ACC112 (cell line): ENCODE results near the gene GDF15.
"Not testable (repeated sequence)": the region's sequence is repeated elsewhere in the genome, so short reads cannot be mapped to it uniquely, and the experiment has no call there.

Experiments
- H2AFZ ChIP-seq: fragments of 200-600 bp; sonication (generic); one replicate; pipeline ENCODE4 v1.6.0; 2017; ENCODE audit warnings: antibody characterized with exemption, low read length; ENCODE audit not compliant: unreplicated experiment
- H3K27ac ChIP-seq: fragments of 200-600 bp; sonication (generic); 2 replicates; pipeline ENCODE4 v1.5.1; 2014; ENCODE audit warnings: low read depth, mild to moderate bottlenecking, antibody characterized with exemption, low read length, moderate library complexity
- H3K27me3 ChIP-seq: fragments of 200-600 bp; sonication (generic); 2 replicates; pipeline ENCODE4 v1.6.1; 2014; ENCODE audit warnings: mild to moderate bottlenecking, antibody characterized with exemption, low read length, moderate library complexity, mixed read lengths; ENCODE audit not compliant: insufficient read depth
- H3K36me3 ChIP-seq: fragments of 200-600 bp; sonication (generic); 2 replicates; pipeline ENCODE4 v1.6.1; 2016; ENCODE audit warnings: mild to moderate bottlenecking, antibody characterized with exemption, low read length, moderate library complexity, mixed read lengths; ENCODE audit not compliant: insufficient read depth
- H3K4me1 ChIP-seq: fragments of 200-600 bp; sonication (generic); one replicate; pipeline ENCODE4 v1.6.1; 2016; ENCODE audit warnings: low read length, mixed read lengths; ENCODE audit not compliant: insufficient read depth, unreplicated experiment, control insufficient read depth
- H3K4me3 ChIP-seq: fragments of 200-600 bp; sonication (generic); 2 replicates; pipeline ENCODE4 v1.5.1; 2014; ENCODE audit warnings: mild to moderate bottlenecking, low read depth, low read length
- H3K79me2 ChIP-seq: fragments of 200-600 bp; sonication (generic); one replicate; pipeline ENCODE4 v1.6.0; 2016; ENCODE audit warnings: low read length; ENCODE audit not compliant: control insufficient read depth, unreplicated experiment, insufficient read depth

Gene GDF15

GRCh38 chr19:18348171-18348570 lies 37.8 kb upstream of the GDF15 start:
- Histone ChIP-seq H3K79me2 (no peaks in the 10 kb centered on the region), H3K27ac (no peak overlapping the region), H3K36me3 (no peaks in the 10 kb centered on the region), H2AFZ (no peak overlapping the region), H3K4me1 (no peaks in the 10 kb centered on the region), H3K4me3 (no peak overlapping the region), H3K27me3 (no peaks in the 10 kb centered on the region)

DNA sequence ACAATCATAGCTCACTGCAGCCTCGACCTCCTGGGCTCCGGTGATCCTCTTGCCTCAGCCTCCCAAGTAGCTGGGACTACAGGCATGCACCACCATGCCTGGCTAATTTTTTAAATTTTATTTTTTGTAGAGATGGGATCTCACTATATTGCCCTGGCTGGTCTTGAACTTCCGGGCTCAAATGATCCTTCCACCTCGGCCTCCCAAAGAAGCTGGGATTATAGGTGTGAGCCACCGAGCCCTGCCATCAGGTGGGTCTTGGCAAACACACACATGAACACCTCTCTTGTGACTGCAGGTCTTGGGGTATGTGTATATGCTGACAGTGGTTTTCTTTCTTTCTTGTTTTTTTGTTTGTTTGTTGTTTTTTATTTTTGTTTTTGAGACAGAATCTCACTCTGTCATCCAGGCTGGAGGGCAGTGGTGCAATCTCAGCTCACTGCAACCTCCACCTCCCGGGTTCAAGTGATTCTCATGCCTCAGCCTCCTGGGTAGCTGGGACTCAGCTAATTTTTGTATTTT lies 37.1 kb upstream of the GDF15 start:
- not testable (repeated sequence) for H3K36me3 ChIP-seq, H3K27ac ChIP-seq, H3K79me2 ChIP-seq, H3K4me3 ChIP-seq, H3K27me3 ChIP-seq, H3K4me1 ChIP-seq, H2AFZ ChIP-seq

DNA sequence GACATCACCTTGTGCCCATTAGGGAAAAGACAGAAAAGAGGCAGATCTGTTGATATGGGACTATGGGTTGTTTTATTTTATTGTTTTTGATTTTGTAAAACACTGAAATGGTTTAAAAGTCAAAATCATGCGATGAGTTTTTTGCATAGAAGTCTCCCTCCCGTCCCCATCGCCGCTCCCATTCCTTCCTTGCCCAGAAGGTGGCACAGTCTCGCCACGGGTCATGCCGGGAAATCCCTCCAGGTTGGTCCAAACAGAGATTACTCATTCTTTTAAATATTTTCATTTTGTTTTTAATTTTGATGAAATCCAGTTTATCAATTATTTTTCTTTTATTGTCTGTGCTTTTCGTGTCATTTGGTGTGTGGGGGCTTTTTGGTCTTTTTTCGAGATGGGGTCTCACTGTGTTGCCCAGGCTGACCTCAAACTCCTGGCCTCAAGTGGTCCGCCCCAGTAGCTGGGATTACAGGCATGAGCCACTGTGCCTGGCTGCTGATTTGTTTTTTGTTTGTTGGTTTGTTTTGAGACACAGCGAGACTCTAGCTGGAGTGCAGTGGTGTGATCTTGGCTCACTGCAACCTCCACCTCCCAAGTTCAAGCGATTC lies 36.3 kb upstream of the GDF15 start:
- H2AFZ ChIP-seq, result no peak overlapping the region
- H3K36me3 ChIP-seq, result no peaks in the 10 kb centered on the region
- H3K79me2 ChIP-seq, result no peaks in the 10 kb centered on the region
- no peak overlapping the region for H3K4me3 ChIP-seq
- H3K4me1 ChIP-seq, result no peaks in the 10 kb centered on the region
- H3K27ac ChIP-seq, result no peak overlapping the region
- H3K27me3 ChIP-seq, result no peaks in the 10 kb centered on the region

GRCh38 chr19:18350490-18350889 lies 35.5 kb upstream of the GDF15 start:
- no peaks in the 10 kb centered on the region for H3K27me3 ChIP-seq
- H3K79me2 ChIP-seq, result no peaks in the 10 kb centered on the region
- no peak overlapping the region for H3K4me3 ChIP-seq
- no peak overlapping the region for H3K27ac ChIP-seq
- H3K36me3 ChIP-seq, result no peaks in the 10 kb centered on the region
- H2AFZ ChIP-seq, result no peak overlapping the region
- H3K4me1 ChIP-seq, result no peaks in the 10 kb centered on the region

GRCh38 chr19:18351544-18351943 lies 34.4 kb upstream of the GDF15 start:
- Histone ChIP-seq H3K79me2 (no peaks in the 10 kb centered on the region), H3K27me3 (no peaks in the 10 kb centered on the region), H3K27ac (no peak overlapping the region), H3K36me3 (no peaks in the 10 kb centered on the region), H2AFZ (no peak overlapping the region), H3K4me3 (no peak overlapping the region), H3K4me1 (no peaks in the 10 kb centered on the region)

- no peaks in the 10 kb centered on the region for H3K79me2 ChIP-seq
- H3K27me3 ChIP-seq, result no peaks in the 10 kb centered on the region
- no peak overlapping the region for H2AFZ ChIP-seq
- H3K4me3 ChIP-seq, result no peak overlapping the region
- no peaks in the 10 kb centered on the region for H3K4me1 ChIP-seq
- H3K36me3 ChIP-seq, result no peaks in the 10 kb centered on the region; the same call in 1 of the 2 replicates
- H3K27ac ChIP-seq, result no peak overlapping the region
These were observed 32.5 kb upstream of the GDF15 start for GRCh38 chr19:18353378-18354005.

DNA sequence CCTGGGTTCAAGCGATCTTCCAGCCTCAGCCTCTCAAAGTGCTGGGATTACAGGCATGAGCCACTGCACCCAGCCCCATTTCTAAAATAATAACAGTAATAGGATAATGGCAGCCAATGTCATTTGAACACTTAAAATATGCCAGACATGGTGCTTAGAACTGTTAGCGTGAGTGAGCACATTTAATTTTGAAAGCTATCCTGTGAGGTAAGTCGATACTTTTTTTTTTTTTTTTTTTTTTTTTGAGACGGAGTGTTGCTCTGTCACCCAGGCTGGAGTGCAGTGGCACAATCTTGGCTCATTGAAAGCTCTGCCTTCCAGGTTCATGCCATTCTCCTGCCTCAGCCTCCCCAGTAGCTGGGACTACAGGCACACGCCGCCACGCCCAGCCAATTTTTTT lies 31.2 kb upstream of the GDF15 start:
- not testable (repeated sequence) for H3K79me2 ChIP-seq, H3K36me3 ChIP-seq, H3K4me1 ChIP-seq, H2AFZ ChIP-seq, H3K4me3 ChIP-seq, H3K27ac ChIP-seq, H3K27me3 ChIP-seq

- no peak overlapping the region for H3K4me3 ChIP-seq
- H2AFZ ChIP-seq, result no peak overlapping the region
- H3K36me3 ChIP-seq, result no peaks in the 10 kb centered on the region; the same call in 1 of the 2 replicates
- H3K27ac ChIP-seq, result no peak overlapping the region
- no peaks in the 10 kb centered on the region for H3K27me3 ChIP-seq
- no peaks in the 10 kb centered on the region for H3K79me2 ChIP-seq
- no peaks in the 10 kb centered on the region for H3K4me1 ChIP-seq
These were observed 28.9 kb upstream of the GDF15 start for GRCh38 chr19:18357041-18357440.

GRCh38 chr19:18361646-18362045 lies 24.3 kb upstream of the GDF15 start:
- no peaks in the 10 kb centered on the region for H3K27me3 ChIP-seq
- peaks cover 18% of the 10 kb centered on the region for H3K4me1 ChIP-seq
- no peak overlapping the region for H3K27ac ChIP-seq
- no peak overlapping the region for H2AFZ ChIP-seq
- H3K36me3 ChIP-seq, result no peaks in the 10 kb centered on the region; the same call in 1 of the 2 replicates
- no peaks in the 10 kb centered on the region for H3K79me2 ChIP-seq
- no peak overlapping the region for H3K4me3 ChIP-seq

DNA sequence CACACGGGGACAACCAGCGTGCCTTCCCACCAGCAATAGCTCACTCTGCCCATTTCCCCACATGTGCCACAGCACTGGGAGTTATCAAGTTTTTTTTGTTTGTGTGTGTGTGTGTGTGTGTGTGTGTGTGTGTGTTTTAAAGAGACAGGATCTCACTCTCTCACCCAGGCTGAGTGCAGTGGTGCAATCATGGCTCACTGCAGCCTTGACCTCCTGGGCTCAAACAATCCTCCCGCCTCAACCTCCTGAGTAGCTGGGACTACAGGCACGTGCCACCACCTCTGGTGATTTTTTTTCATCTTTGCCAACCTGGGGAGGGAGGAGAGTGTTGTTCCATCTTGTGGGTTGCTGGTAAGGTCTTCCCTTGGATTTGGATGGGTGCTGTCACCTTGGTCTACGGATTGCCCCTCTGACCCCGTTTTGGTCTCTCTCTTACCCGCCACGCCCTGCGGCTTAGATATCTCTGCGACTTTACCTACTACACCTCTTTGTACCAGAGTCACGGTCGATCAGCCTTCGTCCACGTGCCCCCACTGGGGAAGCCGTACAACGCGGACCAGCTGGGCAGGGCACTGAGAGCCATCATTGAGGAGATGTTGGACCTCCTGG lies 22.9 kb upstream of the GDF15 start:
- no peaks in the 10 kb centered on the region for H3K27me3 ChIP-seq
- no peak overlapping the region for H3K4me3 ChIP-seq
- no peaks in the 10 kb centered on the region for H3K79me2 ChIP-seq
- no peaks in the 10 kb centered on the region for H3K36me3 ChIP-seq
- H2AFZ ChIP-seq, result no peak overlapping the region
- peaks cover 18% of the 10 kb centered on the region for H3K4me1 ChIP-seq
- no peak overlapping the region for H3K27ac ChIP-seq

GRCh38 chr19:18363787-18364186 lies 22.2 kb upstream of the GDF15 start:
- H3K27ac ChIP-seq, result 0 out of 2 replicates have a peak overlapping the region, but pooled peaks have one; percentile 81
- no peaks in the 10 kb centered on the region for H3K27me3 ChIP-seq
- no peaks in the 10 kb centered on the region for H3K79me2 ChIP-seq
- no peak overlapping the region for H3K4me3 ChIP-seq
- H3K36me3 ChIP-seq, result no peaks in the 10 kb centered on the region
- H3K4me1 ChIP-seq, result peaks cover 18% of the 10 kb centered on the region
- H2AFZ ChIP-seq, result no peak overlapping the region
